Measurements from ENCODE around the gene POLR3K.

POLR3K gene

DNA sequence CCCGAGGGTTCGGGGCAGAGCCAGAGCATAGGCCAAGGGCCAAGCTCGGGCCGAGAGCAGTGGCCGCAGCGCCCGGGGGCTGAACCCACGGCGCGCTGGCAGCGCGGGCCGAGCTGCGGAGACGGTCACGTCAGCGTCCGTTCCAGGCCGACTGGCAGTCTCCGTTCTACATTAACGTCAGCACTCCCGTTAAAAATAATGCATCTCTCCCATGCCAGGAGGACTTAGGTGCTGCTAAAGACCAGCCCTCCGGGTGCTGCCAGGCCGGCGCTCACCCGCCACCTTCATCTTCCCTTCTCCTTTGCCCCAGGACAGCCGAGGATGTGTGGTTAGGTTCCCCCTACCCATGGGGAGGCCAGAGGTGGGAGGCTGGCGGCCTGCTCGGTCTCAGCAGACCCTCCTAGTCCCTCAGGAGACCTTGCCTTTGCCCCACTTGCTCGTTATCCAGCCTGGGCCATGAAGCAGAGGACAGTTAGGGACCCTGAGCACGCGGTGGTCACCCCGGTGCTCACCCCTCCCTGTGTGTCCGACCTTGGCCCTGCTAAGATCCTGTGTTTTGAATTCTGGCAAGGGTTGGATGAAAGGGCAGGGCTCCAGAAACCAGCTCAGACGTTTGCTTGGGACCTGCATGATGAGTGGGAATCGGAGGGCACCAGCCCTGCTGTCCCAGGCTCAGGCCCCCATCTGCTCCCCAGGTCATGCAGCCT is 25.2 kb upstream of the POLR3K start:
- peak; percentile 74 for DNase-seq (ENCODE audit: low spot score)

DNA sequence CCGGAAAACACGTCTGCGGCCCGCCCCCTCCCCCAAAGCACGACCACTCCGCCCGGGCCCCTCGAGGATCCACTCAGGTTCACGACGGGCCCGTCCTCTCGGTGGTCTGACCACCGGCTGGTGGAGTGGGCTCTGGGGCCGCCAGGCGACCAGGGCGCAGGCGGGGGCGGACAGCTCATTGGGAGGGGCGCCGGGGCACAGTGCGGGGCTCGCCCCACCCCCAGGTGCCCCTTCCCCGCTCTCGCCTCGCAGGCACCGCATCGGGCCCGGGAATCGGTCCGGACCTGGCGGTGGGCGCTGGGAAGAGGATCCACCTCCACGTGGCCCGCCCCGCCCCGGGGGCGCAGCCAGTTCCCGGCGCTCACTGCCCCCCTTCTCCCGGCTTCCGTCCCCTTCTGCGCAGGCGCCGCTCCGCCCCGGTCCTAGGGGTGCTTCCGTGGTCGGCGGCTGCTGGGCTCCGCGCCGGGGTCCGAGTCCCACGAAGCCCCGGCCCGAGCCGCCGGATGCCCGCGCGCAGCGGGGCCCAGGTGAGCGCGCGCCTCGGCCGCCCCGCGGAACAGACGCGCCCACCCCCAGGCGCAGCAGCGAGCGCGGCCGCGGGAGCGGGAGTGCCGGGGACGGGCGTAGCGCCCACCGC is 24.5 kb upstream of the POLR3K start, which contains the start of gene MPG:
Gene MPG (plus strand): TSS at position 419 of the 637 bp plus-strand sequence. CDS start 85 bp downstream, at position 504.
- peak; percentile 98 for DNase-seq (ENCODE audit: low spot score)

DNA sequence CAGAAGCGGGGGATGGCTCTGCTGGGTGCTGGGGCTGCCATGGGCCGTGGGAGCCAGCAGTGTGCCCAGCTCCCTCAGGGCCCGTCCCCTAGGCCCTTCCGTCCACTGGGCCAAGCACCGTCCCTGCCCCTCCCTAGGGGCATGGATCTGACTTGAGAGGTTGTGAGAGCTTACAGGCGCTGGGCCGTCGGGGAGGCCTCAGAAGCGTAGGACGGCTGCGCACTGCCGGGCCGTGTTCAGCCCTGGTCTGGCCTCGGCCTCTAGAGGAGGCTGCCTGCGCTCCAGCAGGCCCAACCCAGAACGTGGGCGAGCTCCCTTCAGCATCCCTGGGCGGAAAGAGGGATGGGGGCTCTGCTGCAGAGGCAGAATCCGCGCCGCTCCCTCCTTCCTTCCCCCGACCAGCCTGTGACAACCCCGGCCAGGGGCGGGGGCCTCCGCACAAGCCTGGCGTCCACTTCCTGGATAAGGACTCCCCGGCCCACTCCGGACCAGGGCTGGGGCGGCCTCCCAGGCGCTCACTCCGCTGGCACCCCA is 23.9 kb upstream of the POLR3K start:
- DNase-seq (ENCODE audit: low spot score), result peak; percentile 74

DNA sequence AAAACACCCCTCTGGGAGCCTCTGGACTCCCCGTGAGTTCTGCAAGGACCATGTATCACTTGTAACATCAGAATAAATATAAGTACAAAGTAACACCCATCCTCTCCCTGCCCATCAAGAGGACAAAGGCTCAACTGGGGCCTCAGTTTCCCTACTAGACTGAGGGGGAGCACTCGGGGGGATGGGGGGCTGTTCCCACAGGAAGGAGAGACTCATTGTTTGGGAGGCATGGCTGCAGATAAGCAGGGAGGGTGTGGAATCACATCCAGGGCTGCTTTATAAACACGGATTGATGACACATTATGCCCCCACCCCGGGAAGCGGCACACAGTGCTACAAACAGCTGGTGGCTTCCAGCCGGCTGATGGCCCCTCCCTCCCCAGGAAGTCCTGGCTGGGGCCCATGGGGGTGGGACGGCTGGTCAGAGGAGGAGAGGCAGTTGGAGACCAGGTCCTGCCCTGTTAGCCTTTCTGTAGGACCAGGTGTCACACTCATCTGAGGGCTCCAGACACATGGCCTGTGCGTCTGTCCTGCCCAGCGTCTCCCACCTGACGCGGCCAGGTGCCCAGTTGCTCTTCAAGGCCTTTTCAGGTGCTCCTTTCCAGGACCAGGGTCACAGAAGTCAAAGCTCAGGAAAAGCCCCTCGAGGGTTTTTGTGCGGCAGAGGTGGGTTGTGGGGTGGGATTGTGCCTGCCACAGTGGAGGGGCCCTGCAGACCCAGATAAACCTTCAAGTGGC is 23.3 kb upstream of the POLR3K start:
- peak; percentile 92 for DNase-seq (ENCODE audit: low spot score)

DNA sequence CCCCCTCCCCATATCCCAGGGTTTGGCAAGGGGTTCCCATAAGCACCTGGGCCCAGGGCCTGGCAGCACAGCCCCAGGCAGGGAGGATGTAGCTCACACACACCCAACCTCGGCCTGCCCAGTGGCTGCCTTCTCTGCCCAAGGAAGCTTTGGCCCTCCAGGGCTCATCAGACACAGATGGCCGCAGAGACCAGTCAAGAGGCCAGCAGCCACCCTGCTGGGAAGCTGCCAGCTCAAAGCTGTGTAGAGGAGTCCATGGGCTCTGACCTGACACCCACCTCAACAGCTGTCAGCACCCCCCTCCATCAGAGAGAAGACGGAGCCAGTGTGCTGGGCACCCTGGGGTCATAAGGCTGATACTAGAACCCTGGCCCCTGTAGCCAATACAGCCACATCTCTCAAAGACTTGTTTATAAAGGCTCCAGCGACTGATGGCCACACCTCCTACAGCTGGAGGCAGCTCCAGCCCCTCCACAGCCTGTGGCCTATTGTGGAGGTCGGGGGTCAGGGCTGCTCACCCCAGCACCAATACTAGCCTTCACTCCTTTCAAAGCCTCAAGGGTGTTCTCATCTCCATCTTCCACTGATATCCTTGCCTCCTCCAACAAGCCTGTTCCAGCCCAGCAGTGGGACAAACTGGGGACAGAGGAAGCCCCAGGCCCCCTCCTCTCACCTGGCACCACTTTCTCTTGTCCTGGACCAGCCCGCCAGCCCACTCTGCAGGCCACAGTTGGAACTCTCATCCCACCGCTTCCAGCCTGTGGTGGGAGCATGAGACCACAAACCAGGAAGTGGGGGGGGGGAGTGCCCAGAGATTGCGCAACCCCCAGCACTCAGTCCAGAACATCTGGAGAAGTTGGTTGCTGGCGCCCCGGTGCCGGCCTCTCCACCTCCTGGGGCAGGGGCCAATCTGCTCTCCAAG is 22.4 kb upstream of the POLR3K start:
- DNase-seq (ENCODE audit: low spot score), result peak; percentile 85

DNA sequence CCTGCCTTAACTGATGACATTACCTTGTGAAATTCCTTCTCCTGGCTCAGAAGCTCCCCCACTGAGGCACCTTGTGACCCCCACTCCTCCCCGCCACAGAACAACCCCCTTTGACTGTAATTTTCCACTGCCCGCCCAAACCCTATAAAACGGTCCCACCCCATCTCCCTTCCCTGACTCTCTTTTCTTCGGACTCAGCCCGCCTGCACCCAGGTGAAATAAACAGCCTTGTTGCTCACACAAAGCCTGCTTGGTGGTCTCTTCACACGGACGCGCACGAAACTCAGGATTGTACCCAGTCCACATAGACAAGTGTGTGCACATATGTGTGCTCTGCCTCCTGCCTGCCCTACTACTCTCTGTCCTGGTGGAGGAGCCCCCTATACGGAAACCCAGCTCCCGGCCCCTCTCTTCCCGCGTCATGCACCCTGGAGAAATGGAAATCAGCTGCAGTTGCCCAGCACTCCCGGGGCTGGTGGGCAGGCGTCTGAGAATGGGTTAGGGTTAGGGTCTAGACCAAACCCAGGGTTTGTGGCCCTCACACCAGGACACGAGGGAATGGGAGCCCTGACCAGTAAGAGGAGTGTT is 21.4 kb upstream of the POLR3K start:
- DNase-seq (ENCODE audit: low spot score), result no peak

DNA sequence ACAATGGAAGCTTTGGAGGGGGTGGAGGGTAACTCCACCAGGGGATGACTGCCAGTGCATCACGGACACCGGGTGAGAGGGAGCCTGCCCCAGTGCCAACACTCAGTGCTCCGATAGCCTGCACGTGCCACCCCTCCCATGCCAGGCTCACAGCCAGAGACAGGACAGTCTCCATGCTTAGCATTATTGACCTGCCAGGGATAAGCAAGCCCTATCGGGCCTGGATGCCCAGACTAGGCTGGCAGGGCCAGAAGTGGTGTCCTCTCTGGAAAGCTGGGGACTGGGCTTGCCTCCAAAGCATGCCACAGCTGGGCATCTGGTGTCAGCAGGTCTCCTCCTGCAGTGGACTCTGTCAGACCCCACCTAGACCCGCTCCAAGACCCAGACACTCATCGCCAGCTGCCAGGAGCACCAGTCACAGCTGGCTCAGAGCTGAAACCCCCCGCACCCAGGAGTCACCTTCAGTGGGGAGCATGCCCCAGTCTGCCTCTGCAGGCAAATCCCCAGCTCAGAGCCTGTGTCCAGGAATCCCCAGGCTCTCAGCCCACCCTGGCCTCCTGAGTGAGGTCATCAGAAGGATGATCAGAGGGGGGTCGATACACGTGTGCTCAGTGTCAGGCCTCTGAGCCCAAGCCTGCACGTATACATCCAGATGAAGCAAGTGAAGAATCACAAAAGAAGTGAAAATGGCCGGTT is 20.8 kb upstream of the POLR3K start:
- no peak for DNase-seq (ENCODE audit: low spot score)

DNA sequence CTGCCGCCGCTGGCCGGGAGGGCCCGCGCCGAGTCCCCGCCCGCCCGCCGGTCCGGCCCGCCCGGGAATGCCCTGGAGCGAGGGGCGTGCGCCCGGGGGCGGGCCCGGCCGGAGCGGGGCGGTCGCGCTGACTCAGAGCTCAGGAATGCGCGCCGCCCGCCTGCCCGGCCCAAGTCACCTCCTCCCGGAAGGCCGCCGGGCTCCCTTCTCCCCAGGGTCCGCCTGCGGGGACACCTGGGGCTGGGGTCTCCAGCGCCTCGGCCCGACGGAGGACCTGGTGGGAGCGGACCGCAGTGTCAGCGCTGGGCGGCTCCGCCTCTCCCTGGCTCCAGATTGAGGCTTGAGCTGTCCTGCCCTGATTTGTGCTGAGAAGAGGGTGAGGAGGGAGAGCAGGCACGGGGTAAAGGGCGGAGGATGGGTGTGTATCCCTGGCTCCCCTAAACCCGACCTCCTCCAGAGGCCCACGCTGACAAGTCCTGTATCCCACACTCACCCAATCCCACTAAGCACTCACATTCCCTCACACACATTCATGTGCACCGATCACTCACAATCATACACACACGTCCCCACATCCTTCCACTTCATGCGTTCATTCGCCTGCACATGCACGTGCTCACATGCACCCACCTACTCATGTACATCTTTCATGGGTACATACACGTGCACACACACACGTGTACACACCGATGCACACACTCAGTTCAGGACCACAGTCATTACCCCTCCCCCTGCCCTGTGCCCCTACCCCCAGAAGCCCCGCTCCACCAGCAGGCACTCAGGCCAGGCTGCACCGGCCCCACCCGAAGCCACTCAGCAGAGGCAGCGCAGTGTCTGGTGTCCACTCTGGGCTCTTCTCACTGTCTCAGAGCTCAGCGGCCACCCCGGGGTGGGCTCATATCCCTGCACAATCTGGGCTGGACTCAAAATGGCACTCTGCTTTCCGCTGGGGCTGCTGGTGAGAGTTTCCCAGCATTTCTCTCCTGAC is 19.4 kb upstream of the POLR3K start, which contains the start of gene RHBDF1:
Gene RHBDF1 (minus strand): TSS at position 71 of the 988 bp plus-strand sequence. CDS start 7,616 bp downstream, outside the sequence.
- DNase-seq (ENCODE audit: low spot score), result peak; percentile 92

DNA sequence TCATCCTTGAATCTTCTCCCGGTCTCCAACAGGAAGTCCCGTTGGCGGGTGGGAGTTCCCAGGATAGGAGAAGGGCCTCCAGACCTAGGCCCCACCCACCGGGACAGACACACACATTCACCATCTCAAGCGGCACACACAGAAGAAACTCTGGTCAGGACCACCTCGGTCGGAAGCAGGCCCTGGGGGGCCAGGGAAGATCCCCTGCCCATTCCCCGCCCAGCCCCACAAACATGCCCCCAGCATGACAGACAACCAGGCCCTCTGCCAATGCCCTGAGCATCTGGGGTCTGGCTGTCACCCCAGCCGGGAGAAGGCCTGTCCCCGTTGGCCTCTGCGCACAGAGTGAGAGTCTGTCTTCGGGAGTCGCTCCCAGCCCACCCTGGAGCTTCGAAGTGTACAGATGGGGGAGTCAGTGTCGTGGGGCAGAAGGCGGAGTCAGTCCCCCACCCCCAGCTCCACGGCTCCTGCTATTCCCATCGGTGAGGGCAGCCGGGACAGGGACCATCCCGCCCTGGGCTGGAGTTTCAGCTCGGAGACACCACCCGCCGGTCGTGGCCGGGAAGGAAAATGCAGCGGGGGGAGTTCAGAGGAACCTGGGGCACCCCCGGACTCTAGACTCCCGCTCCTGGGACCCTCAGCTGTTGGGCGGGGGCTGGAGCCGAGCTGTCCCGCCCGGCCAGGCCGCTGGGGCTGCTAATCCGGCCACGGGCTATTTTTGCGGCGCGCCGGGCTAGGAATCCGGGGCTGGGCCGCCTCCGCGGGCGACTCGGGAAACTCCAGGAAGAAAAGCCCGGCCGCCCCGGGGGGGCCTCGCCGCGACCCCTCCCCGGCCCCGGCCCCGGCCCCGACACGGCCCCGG is 18.4 kb upstream of the POLR3K start:
- peak; percentile 83 for DNase-seq (ENCODE audit: low spot score)

DNA sequence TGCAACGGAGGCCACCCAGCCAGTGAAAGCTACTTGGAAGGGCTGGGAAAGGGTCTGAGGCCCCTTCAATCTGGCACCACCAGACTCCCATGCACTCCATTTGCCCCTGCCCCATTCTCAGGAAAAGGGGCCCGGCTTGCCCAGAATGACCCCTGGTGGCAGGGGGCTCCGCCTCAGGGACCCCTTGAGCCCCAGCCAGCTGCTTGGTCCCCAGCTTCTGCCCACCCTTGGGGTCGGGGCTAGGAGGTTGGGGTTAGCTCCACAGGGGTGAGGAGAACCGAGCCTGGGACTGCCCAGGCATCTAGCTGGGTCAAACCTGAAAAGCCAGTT is 17.8 kb upstream of the POLR3K start:
- no peak for DNase-seq (ENCODE audit: low spot score)

DNA sequence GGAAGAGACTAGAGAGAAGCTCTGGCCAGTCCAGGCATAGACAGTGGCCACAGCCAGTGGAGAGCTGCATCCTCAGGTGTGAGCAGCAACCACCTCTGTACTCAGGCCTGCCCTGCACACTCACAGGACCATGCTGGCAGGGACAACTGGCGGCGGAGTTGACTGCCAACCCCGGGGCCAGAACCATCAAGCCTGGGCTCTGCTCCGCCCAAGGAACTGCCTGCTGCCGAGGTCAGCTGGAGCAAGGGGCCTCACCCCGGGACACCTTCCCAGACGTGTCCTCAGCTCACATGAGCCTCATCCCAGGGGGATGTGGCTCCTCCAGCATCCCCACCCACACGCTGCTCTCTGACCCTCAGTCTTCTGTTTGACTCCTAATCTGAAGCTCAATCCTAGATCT is 15.8 kb upstream of the POLR3K start:
- no peak for DNase-seq (ENCODE audit: low spot score)

DNA sequence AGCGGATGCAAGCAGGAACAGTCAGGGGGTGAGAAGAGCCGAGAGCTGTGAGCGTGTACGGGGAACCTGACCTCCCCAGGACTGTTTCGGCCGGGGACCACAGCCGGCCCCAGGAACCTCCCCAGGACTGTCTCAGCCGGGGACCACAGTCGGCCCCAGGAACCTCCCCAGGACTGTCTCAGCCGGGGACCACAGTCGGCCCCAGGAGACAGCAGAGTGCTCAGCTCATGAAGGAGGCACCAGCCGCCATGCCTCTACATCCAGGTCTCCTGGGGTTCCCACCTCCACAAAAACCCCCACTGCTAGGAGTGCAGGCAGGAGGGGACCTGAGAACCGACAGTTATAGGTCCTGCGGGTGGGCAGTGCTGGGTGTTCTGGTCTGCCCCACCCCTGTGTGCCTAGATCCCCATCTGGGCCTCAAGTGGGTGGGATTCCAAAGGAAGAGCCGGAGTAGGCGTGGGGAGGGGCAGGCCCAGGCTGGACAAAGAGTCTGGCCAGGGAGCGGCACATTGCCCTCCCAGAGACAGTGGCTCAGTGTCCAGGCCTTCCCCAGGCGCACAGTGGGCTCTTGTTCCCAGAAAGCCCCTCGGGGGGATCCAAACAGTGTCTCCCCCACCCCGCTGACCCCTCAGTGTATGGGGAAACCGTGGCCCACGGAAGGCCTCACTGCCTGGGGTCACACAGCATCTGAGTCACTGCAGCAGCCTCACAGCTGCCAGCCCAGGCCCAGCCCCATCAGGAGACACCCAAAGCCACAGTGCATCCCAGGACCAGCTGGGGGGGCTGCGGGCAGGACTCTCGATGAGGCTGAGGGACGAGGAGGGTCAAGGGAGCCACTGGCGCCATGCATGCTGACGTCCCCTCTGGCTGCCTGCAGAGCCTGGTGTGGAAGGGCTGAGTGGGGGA is 14.7 kb upstream of the POLR3K start:
- DNase-seq (ENCODE audit: low spot score), result no peak

DNA sequence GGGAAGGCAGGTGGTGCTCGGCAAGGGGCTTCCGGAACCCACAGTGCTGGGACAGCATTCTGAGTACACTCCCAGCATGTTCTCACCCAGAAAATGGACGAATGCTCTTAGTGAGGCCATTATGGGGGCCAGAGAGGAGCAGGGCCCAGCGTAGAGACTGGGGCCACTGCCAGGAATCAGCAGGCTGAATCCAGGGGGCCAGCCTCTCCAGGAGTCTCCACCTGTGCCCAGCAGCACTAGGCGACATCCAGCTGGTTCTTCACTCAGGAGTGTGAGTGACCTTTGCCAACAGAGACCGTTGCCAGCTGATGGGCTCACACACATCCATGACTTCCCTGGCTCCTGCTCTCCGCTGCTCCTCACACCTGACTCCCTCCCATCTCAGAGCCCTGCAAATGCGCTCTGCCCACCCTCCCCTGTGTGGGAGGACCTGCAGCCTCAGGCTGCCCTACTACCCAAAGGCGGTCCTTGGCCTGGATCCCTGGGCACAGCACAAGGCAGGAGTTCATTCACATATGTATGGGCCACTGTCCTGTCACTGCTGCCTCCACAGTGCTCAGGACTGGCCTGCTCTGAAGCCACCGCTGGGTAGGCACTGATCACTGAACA is 13.9 kb upstream of the POLR3K start:
- DNase-seq (ENCODE audit: low spot score), result no peak

DNA sequence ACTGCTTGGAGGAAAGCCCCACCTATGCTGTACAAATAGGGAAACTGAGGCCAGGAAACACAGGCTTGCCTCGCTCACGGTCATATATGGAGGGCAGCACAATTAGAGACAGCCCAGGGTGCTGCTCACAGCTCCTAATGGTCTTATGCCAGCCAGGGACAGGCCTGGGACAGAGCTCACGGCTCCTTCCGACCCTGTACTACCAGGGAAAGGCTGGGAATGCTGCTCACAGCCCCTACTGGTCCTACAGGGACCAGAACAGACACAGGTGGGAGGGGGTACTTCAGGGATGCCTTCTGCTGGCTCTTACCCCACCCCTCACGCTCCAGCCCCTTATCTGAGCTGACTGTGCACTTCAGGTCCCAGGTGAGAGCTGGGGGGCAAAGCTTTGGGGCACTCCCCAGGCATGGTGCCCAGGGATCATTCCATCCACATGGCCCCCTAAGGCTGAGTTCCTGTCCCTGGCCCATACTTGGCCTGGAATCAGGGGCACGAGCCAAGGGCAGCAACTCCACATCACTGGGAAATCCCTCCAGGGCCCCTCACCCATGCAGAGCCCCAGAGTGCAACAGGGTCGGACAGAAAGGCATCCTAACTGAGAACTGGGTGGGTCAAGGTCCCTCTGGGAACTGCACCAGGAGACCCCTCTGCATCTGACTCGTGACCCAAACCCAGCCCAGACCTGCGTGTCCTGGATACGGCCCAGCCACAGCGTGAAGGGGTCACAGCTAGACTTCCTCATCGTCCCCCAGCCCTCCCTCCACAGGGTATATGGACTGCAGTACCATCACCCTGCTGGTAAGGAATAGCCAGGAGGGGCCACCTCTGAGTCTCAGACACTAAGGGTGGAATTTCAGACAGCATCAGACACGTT is 13.1 kb upstream of the POLR3K start:
- no peak for DNase-seq (ENCODE audit: low spot score)

DNA sequence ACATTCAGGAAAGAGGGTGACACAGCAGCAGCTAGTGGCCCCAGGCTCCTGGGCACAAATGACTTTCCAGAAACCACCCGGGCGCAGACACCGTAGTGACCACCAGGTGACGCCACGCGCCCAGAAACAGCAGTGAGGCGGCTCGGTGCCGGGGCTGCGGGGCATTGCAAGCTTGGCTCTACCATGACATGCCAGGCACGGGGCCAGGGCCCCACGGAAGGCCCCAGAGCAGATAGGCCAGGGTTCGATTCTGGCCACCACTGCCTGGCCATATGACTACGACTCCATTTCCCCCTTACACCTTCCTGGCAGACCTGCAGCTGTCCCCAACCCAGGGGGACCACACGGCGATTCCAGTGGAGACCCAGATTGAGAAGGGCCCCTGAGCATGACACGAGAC is 12.3 kb upstream of the POLR3K start:
- DNase-seq (ENCODE audit: low spot score), result peak; percentile 90

DNA sequence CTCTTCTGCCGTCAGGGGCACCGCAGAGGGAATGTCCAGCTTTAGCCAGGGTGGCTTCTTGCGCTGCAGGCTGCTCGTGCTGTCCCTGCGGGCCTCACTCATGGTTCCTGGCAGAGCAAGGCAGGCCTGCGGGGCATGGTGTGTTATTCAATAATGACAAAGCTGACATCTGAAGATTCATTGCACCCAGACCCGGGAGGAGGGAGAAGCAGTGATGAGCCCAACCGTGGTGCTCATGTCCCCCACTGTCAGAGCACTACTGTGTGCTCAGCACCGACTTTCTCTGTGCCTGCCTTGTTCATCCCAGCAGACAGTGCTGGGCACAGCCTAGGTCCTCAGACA is 11.5 kb upstream of the POLR3K start:
- no peak for DNase-seq (ENCODE audit: low spot score)
